Endometrial microvascular endothelial cells (primary cell): ENCODE data around the gene POP7. TPM values are rescaled to one million over a fixed set of nuclear protein-coding genes. Genes with fewer than 3 reads are reported as not detected.
"Not testable (repeated sequence)": the region's sequence is repeated elsewhere in the genome, so short reads cannot be mapped to it uniquely, and the experiment has no call there.

ENCODE experiments used
- in situ Hi-C: cut with HindIII; loops from 2 replicates; pipeline ENCODE4 v1.10.0; 2017; ENCODE audit warnings: low sequenced_read_pairs, low pct_unique_long_range_greater_than_20kb; ENCODE audit errors: inconsistent ontology term
- total RNA-seq: library from RNA; depleted of rRNA; stranded (reverse); fragments of >200 nt; gene quantifications from one replicate; pipeline ENCODE4 v1.2.3, GENCODE V29; 2015; ENCODE audit errors: inconsistent ontology term

The POP7 gene
- total RNA-seq, 1 donor from 2014 or later = 51.1 TPM

- in situ Hi-C loops = no loop called here
Measured at GRCh38 chr7:100719523-100720278, 13.8 kb downstream of the POP7 start.

DNA sequence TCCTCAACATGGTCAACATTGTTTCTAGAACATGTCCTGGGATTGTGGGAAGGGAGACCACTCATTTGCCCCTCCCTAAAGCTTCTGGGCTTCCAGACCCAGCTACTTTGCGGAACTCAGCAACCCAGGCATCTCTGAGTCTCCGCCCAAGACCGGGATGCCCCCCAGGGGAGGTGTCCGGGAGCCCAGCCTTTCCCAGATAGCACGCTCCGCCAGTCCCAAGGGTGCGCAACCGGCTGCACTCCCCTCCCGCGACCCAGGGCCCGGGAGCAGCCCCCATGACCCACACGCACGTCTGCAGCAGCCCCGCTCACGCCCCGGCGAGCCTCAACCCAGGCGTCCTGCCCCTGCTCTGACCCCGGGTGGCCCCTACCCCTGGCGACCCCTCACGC is 14.4 kb downstream of the POP7 start, which contains the start of gene EPO:
Gene EPO, plus strand, starts transcription at position 190 of the 392 bp plus-strand sequence. CDS start 513 bp downstream, outside the sequence.
- in situ Hi-C loops = no loop called here

- in situ Hi-C loops = no loop called here
Measured at GRCh38 chr7:100720671-100721504, 15.0 kb downstream of the POP7 start.

- in situ Hi-C loops = no loop called here
Measured at GRCh38 chr7:100721505-100721812, 15.5 kb downstream of the POP7 start.

GRCh38 chr7:100722480-100723212 is 16.7 kb downstream of the POP7 start:
- in situ Hi-C loops = no loop called here

GRCh38 chr7:100723732-100724275 is 17.9 kb downstream of the POP7 start:
- in situ Hi-C loops = no loop called here

GRCh38 chr7:100724364-100724763 is 18.4 kb downstream of the POP7 start:
- in situ Hi-C loops = not testable (repeated sequence)

DNA sequence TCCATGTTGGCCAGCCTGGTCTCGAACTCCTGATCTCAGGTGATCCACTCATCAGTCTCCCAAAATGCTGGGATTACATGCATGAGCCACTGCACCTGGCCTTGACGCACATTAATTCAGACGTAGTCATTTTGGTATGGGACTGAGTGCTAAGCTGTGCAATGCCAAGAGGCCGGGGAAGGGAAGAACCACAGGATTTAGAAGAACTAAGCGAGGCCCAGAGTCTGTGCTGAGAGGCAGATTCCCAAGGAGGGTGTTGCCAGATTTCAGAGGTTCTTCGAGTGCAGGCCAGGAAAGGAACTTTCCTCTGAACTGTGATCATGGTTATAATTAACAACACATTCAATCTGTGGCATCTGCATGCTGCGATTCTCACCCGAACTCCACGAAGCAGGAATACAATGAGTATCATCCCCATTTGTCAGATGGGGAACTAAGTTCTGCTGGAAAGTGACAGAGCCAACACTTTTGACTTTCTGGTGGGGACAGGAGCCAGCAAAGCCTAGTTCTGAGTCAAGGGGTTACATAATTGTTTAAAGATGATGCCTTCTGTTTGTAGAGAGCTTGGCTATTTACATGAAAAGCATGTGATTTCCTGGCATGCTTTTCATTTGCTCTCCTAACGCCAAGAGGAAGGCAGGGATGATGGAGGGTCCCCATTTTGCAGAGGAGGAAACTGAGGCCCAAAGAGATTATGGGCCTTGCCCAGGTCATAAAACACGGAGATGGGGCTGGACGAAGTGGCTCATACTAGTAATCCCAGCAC is 21.3 kb downstream of the POP7 start:
- in situ Hi-C loops = no loop called here

DNA sequence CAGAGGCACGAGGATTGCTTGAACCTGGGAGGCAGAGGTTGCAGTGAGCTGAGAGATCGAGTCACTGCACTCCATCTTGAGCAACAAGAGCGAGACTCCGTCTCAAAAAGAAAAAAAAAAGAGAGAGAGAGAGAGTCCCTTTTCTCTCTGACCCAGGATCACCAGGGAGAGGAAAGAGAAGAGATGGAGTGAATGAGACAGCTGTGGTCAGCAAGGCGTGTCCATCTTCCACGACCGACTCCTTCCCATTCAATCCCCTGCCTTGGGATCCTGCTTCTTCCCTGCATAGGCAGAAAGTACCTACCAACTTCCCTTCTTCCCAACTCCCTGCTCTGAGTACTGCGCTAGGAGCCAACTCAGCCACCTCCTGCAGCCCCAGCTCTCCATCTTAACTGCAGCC is 22.3 kb downstream of the POP7 start:
- in situ Hi-C loops = no loop called here

DNA sequence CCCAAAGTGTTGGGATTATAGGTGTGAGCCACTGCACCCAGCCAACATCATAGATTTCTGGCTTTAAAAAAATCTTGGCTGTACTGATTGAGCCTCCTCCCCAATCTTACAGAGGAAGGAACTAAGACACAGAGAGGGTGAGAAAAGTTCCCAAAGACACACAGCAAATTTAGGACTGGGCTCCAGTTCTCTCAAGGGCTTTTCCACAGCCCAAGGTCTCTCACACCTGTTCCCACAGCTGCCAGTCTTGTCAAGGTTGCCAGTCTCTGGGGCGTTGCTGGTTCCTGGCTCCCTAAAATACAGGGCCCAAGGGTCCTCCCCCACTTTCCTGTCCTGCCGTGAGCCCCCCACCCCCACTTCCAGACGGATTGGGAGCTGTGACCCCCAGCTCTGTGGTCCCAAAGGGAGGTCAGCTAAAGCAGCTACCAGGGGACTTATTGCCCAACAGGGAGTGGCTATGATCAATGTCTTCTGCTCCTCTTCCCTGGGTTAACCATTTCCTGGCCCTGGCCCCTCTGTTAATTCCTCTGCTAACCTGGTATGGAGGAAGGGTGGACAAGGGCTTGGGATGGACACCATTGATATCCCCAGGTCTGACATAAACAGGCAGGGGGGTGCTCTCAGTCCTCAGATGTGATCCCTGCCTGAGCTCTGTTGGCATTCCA is 24.3 kb downstream of the POP7 start:
- in situ Hi-C loops = no loop called here

DNA sequence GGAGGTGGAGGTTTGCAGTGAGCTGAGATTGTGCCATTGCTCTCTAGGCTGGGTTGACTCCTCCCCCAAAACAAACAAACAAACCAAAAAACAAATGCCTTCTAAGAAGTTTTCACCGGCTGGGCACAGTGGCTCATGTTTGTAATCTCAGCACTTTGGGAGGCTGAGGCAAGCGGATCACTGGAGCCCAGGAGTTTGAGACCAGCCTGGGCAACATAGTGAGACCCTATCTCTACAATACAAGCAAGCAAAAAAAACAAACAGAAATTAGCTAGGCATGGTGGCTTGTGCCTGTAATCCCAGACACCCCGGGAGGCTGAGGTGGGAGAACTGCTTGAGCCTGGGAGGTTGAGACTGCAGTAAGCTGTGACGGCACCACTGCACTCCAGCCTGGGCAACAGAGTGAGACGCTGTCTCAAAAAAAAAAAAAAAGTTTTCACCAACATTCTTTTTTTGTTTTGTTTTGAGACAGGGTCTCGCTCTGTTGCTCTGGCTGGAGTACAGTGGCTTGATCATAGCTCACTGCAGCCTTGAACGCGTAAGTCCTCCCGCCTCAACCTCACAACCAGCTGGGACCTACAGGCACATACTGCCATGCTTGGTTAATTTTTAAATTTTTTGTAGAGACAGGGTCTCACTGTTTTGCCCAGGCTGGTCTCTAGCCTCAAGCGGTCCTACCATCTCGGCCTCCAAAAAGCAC is 26.2 kb downstream of the POP7 start:
- in situ Hi-C loops = no loop called here

DNA sequence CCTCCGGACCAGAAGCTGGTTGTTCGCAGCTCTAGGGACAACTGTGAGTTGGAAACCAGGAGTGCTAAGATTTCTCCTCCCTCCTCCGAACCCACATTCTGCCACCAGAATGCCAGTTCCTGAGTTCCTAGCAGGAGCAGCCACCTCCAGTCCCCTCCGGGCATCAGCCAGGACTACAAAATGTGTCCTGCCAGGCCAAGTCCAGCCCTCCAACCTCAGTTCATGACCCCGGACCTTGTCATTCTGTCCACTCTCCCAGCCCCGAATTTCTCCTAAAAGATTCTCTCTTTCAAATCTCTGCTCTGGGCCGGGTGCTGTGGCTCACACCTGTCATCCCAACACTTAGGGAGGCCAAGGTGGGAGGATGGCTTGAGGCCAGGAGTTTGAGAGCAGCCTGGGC is 29.8 kb downstream of the POP7 start:
- in situ Hi-C loops = no loop called here

DNA sequence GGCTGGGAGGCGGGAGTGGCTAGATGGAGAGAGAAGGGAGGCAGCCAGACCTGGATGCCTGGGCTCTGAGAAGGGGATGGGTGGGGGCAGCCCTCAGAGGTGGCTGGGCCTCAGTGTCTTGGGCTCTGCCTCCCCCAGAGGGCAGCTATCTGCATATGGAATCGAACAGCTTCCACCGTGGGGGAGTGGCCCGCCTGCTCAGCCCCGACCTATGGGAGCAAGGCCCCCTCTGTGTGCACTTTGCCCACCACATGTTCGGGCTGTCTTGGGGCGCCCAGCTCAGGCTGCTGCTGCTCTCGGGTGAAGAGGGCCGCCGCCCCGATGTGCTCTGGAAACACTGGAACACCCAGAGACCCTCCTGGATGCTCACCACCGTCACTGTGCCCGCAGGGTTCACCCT is 30.8 kb downstream of the POP7 start:
- in situ Hi-C loops = no loop called here

DNA sequence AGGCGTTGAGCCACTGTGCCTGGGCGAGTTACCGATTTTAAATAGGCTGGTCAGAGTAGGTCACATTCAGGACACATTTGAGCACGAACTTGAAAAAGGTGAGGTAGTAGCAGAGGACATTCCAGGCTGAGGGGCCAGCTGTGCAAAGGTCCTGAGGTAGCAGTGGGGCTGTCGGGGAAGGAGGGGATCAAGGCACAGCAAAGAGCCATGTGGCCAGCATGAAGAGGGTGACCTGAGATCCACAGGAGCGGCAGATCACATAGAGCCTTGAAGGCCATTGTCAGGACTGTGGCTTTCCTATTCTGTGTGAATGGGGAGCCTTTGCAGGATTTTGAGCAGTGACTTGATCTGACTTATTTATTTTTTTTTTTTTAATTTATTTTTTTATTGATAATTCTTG is 34.0 kb downstream of the POP7 start:
- in situ Hi-C loops = no loop called here

GRCh38 chr7:100744605-100745004 is 38.7 kb downstream of the POP7 start:
- in situ Hi-C loops = no loop called here

GRCh38 chr7:100745184-100745583 is 39.3 kb downstream of the POP7 start:
- in situ Hi-C loops = no loop called here

GRCh38 chr7:100752994-100753393 is 47.1 kb downstream of the POP7 start:
- in situ Hi-C loops = no loop called here

DNA sequence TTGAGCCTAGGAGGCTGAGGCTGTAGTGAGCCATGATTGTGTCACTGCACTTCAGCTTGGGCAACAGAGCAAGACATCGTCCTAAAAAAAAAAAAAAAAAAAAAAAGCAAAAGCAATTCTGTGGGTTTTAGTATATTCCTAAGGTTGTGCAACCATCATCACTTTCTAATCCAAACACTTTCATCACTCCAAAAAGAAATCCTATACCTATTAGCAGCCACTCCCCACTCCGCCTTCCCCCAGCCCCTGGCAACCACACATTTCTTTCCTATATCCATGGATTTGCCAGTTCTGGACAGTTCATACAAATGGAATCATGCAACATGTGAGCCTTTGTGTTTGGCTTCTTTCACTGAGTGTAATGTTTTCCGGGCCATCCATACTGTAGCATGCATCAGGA is 47.8 kb downstream of the POP7 start:
- in situ Hi-C loops = no loop called here
